Fibroblast of skin of left quadriceps (primary cell): ENCODE data around the gene C2orf49.

ENCODE experiments used
- DNase-seq, 2 experiments: peaks; one replicate each; pipeline ENCODE4 v3.0.0-alpha.2; 2013; ENCODE audit warnings: low read depth in 2 of 2

C2orf49 gene

GRCh38 chr2:105362862-105363591, 25.7 kb downstream of the C2orf49 start:
- DNase-seq = no peak

GRCh38 chr2:105364436-105365139, 27.2 kb downstream of the C2orf49 start:
- peak; percentile 75 to 78 for DNase-seq

GRCh38 chr2:105365206-105365605, 27.9 kb downstream of the C2orf49 start:
- no peak for DNase-seq

- DNase-seq = no peak
Observed at GRCh38 chr2:105368759-105369408, 31.5 kb downstream of the C2orf49 start.

- DNase-seq = peak; percentile 69 to 72
Observed at GRCh38 chr2:105369777-105370690, 32.7 kb downstream of the C2orf49 start.

GRCh38 chr2:105371156-105371555, 33.8 kb downstream of the C2orf49 start:
- DNase-seq = no peak

GRCh38 chr2:105371810-105372209, 34.5 kb downstream of the C2orf49 start:
- DNase-seq = no peak

GRCh38 chr2:105373344-105373781, 36.0 kb downstream of the C2orf49 start:
- DNase-seq = no peak

- DNase-seq = no peak
Observed at GRCh38 chr2:105373895-105374401, 36.6 kb downstream of the C2orf49 start.

GRCh38 chr2:105375001-105375561, 37.7 kb downstream of the C2orf49 start:
- DNase-seq = no peak

GRCh38 chr2:105376010-105376409, 38.7 kb downstream of the C2orf49 start:
- DNase-seq = no peak

GRCh38 chr2:105376789-105377240, 39.5 kb downstream of the C2orf49 start:
- peak; percentile 65 to 71 for DNase-seq

GRCh38 chr2:105377871-105378270, 40.5 kb downstream of the C2orf49 start:
- DNase-seq = no peak

GRCh38 chr2:105378276-105378840, 41.0 kb downstream of the C2orf49 start:
- no peak for DNase-seq

- DNase-seq = no peak
Observed at GRCh38 chr2:105378921-105379383, 41.6 kb downstream of the C2orf49 start.

GRCh38 chr2:105379741-105380186, 42.4 kb downstream of the C2orf49 start:
- DNase-seq = no peak

- DNase-seq = no peak
Observed at GRCh38 chr2:105380432-105381100, 43.2 kb downstream of the C2orf49 start.

GRCh38 chr2:105381101-105381668, 43.8 kb downstream of the C2orf49 start:
- no peak for DNase-seq

- no peak for DNase-seq
Observed at GRCh38 chr2:105382177-105382576, 44.8 kb downstream of the C2orf49 start.
